Measurements from ENCODE around the gene TMEM72.

DNA sequence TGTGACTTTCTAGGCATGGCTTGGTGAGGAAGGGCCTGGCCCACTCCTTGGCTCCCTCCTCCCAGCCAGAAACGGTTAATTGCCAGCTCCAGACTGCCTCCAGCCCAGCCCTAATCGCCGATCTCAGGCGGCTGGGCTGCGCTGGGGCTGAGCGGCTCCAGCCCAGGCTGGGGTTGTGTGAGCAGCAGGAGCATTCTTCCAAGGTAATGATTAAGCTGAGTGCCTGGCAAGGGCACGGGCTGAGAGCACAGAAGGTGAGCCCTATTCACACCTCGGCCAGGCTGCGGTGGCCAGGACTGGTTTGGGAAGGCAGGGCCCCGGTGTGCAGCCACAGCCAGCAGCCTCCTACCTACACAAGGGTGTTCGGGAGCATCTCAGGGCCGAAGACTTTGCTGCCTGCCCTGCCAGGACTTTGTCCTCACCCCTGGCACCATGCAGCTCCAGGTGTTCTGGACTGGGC, at the start of gene TMEM72:
- no peak for TF ChIP-seq POLR2AphosphoS5 (IDR thresholded peaks at IDR 0.05; ENCODE audit: borderline replicate concordance, low read depth, low read length)
- no peak for TF ChIP-seq EZH2 (IDR thresholded peaks at IDR 0.05)
